ENCODE results near the gene KCNQ1OT1.
"Not testable (repeated sequence)": the region's sequence is repeated elsewhere in the genome, so short reads cannot be mapped to it uniquely, and the experiment has no call there.

The KCNQ1OT1 gene

GRCh38 chr11:2651054-2651617 is 48.7 kb downstream of the KCNQ1OT1 start:
- no peak for DNase-seq

- DNase-seq = no peak
These were observed 49.4 kb downstream of the KCNQ1OT1 start for GRCh38 chr11:2650343-2650867.

- no peak for DNase-seq
These were observed 49.9 kb downstream of the KCNQ1OT1 start for GRCh38 chr11:2649848-2650247.

GRCh38 chr11:2649400-2649799 is 50.4 kb downstream of the KCNQ1OT1 start:
- no peak for DNase-seq

GRCh38 chr11:2647953-2648352 is 51.8 kb downstream of the KCNQ1OT1 start:
- DNase-seq = no peak

GRCh38 chr11:2647167-2647566 is 52.6 kb downstream of the KCNQ1OT1 start:
- no peak for DNase-seq

- no peak for DNase-seq
These were observed 54.0 kb downstream of the KCNQ1OT1 start for GRCh38 chr11:2645779-2646118.

- DNase-seq = no peak
These were observed 54.7 kb downstream of the KCNQ1OT1 start for GRCh38 chr11:2644844-2645778.

- DNase-seq = no peak
These were observed 56.0 kb downstream of the KCNQ1OT1 start for GRCh38 chr11:2643746-2644145.

- DNase-seq = no peak
These were observed 58.2 kb downstream of the KCNQ1OT1 start for GRCh38 chr11:2641623-2642022.

GRCh38 chr11:2639763-2640162 is 60.0 kb downstream of the KCNQ1OT1 start:
- not testable (repeated sequence) for DNase-seq

- no peak for DNase-seq
These were observed 68.6 kb downstream of the KCNQ1OT1 start for GRCh38 chr11:2631161-2631560.

GRCh38 chr11:2630679-2631078 is 69.1 kb downstream of the KCNQ1OT1 start:
- no peak for DNase-seq

GRCh38 chr11:2625183-2625582 is 74.6 kb downstream of the KCNQ1OT1 start:
- DNase-seq = no peak

- DNase-seq = no peak
These were observed 77.9 kb downstream of the KCNQ1OT1 start for GRCh38 chr11:2621894-2622293.

GRCh38 chr11:2612884-2613571 is 86.8 kb downstream of the KCNQ1OT1 start:
- no peak for DNase-seq

- DNase-seq = no peak
These were observed 90.4 kb downstream of the KCNQ1OT1 start for GRCh38 chr11:2609345-2609744.

GRCh38 chr11:2599561-2600189 is 100.1 kb downstream of the KCNQ1OT1 start:
- DNase-seq = no peak

GRCh38 chr11:2595204-2595603 is 104.6 kb downstream of the KCNQ1OT1 start:
- no peak for DNase-seq

GRCh38 chr11:2594267-2594666 is 105.5 kb downstream of the KCNQ1OT1 start:
- no peak for DNase-seq

- no peak for DNase-seq
These were observed 106.3 kb downstream of the KCNQ1OT1 start for GRCh38 chr11:2593393-2593950.

GRCh38 chr11:2592559-2593392 is 107.0 kb downstream of the KCNQ1OT1 start:
- DNase-seq = no peak
